T-cell (primary cell): ENCODE data around the gene TPH2. TPM values are rescaled to one million over a fixed set of nuclear protein-coding genes. Genes with fewer than 3 reads are reported as not detected.

Source experiments
- ATAC-seq, 4 experiments: fragments of 200-7000 bp in 3 of 4; fragments of 150-1000 bp in 1 of 4; cut with Tn5 transposase; replicated peaks in 1 of 4; 1 replicate in 3 of 4; 2 replicates in 1 of 4; pipeline ENCODE4 v1.10.0; 2021; ENCODE audit warnings: moderate library complexity in 3 of 4, mild to moderate bottlenecking in 2 of 4, moderate number of reproducible peaks in 1 of 4
- CTCF ChIA-PET, 2 donors: fragments of 300-600 bp; sonication (Branson Sonifier 250); formaldehyde crosslinking; loops; one replicate each; lab custom pipeline; 2022; ENCODE audit warnings: antibody characterized with exemption in 2 of 2; lab: Charles Lee
- POLR2A ChIA-PET, 2 donors: fragments of 300-600 bp; sonication (Branson Sonifier 250); formaldehyde crosslinking; loops; one replicate each; lab custom pipeline; 2022; ENCODE audit warnings: antibody characterized with exemption in 2 of 2; lab: Charles Lee
- DNase-seq, 35 experiments: peaks; one replicate each; pipeline versions ENCODE4 v3.0.0 to v3.0.0-alpha.2; 2013 to 2023
- H3K27ac ChIP-seq: one replicate; pipeline ENCODE4 v1.5.1; 2013; ENCODE audit warnings: low read length
- H3K27me3 ChIP-seq, 2 experiments: replicated peaks in 1 of 2; 1 replicate in 1 of 2; 2 replicates in 1 of 2; pipeline versions ENCODE4 v1.6.1 to v1.7.0; 2013; ENCODE audit warnings: low read length in 1 of 2, mixed read lengths in 1 of 2; ENCODE audit not compliant: control insufficient read depth in 2 of 2, insufficient read depth in 2 of 2; ENCODE audit errors: extremely low read depth in 1 of 2
- H3K36me3 ChIP-seq, 2 donors: 1 replicate in 1 of 2; 2 replicates in 1 of 2; pipeline versions ENCODE4 v1.6.1 to v1.7.0; 2013; ENCODE audit warnings: low read length in 1 of 2; ENCODE audit not compliant: control insufficient read depth in 2 of 2, insufficient read depth in 1 of 2; ENCODE audit errors: extremely low read depth in 1 of 2
- H3K4me1 ChIP-seq, 2 experiments: 1 replicate in 1 of 2; 2 replicates in 1 of 2; pipeline versions ENCODE4 v1.6.1 to v1.7.0; 2013; ENCODE audit warnings: low read length in 2 of 2, mixed read lengths in 1 of 2; ENCODE audit not compliant: insufficient read depth in 2 of 2, control insufficient read depth in 1 of 2; ENCODE audit errors: extremely low read depth in 1 of 2
- H3K4me3 ChIP-seq, 2 donors: 1 replicate in 1 of 2; 2 replicates in 1 of 2; pipeline versions ENCODE4 v1.5.1 to v1.7.0; 2013; ENCODE audit warnings: mild to moderate bottlenecking in 2 of 2, low read length in 1 of 2, moderate library complexity in 1 of 2; ENCODE audit not compliant: control insufficient read depth in 1 of 2; ENCODE audit errors: extremely low read depth in 1 of 2
- H3K9me3 ChIP-seq: 2 replicates; pipeline ENCODE4 v1.7.0; 2013
- H3K27ac Mint-ChIP-seq, 2 donors: one replicate each; pipeline ENCODE4 v1.8.0; 2020 to 2021; ENCODE audit warnings: mild to moderate bottlenecking in 2 of 2, mixed read lengths in 2 of 2
- H3K27me3 Mint-ChIP-seq, 2 donors: one replicate each; pipeline ENCODE4 v1.8.0; 2021 to 2022; ENCODE audit warnings: mixed read lengths in 2 of 2
- H3K36me3 Mint-ChIP-seq: one replicate; pipeline ENCODE4 v1.8.0; 2021; ENCODE audit warnings: mixed read lengths
- H3K4me1 Mint-ChIP-seq, 3 donors: one replicate each; pipeline ENCODE4 v1.8.0; 2020 to 2022; ENCODE audit warnings: mixed read lengths in 3 of 3, mild to moderate bottlenecking in 1 of 3
- H3K4me3 Mint-ChIP-seq, 3 donors: one replicate each; pipeline ENCODE4 v1.8.0; 2020 to 2022; ENCODE audit warnings: mild to moderate bottlenecking in 3 of 3, mixed read lengths in 3 of 3, moderate library complexity in 3 of 3
- H3K9me3 Mint-ChIP-seq, 3 donors: one replicate each; pipeline ENCODE4 v1.8.0; 2020 to 2022; ENCODE audit warnings: mixed read lengths in 3 of 3
- WGBS: methylation state at CpG from one replicate; pipeline ENCODE4 v1.1.5; 2013; ENCODE audit warnings: missing lambda C conversion rate; ENCODE audit not compliant: insufficient coverage; 5-methylcytosine and 5-hydroxymethylcytosine counted together
- total RNA-seq, 35 experiments: library from RNA in 6 of 35; stranded (reverse) in 6 of 35; fragments of 120-200 nt in 1 of 35; gene quantifications; one replicate each; pipeline versions ENCODE4 v1.2.1 to v1.2.4 and lab custom pipeline; 2013 to 2026

TPH2 gene
- total RNA-seq, 5 donors from 2014 or later (not counting 1 experiment from before 2014, with no cell fraction given) = 0.15 to 0.23 TPM; not detected in 3

GRCh38 chr12:72071030-72071429 lies 132.4 kb downstream of the TPH2 start:
- ChIA-PET POLR2A (no interaction called here), CTCF (no interaction called here)
- Mint-ChIP-seq H3K27me3 (peaks cover 2 to 7% of the 10 kb centered on the region in 2 donors), H3K4me3 (no peak overlapping the region), H3K4me1 (no peaks in the 10 kb centered on the region), H3K9me3 (peaks cover 2 to 16% (median 6%) of the 10 kb centered on the region in 3 donors), H3K36me3 (no peaks in the 10 kb centered on the region), H3K27ac (no peak overlapping the region)
- H3K27me3 ChIP-seq = no peaks in the 10 kb centered on the region
- ATAC-seq (no peak), DNase-seq (no peak)
- no peaks in the 10 kb centered on the region for H3K36me3 ChIP-seq
- no peaks in the 10 kb centered on the region for H3K9me3 ChIP-seq
- no peak overlapping the region for H3K27ac ChIP-seq
- no peaks in the 10 kb centered on the region for H3K4me1 ChIP-seq
- no peak overlapping the region for H3K4me3 ChIP-seq
- WGBS = 78% methylated on average over 2 of the region's 2 CpGs

- Mint-ChIP-seq H3K9me3 (peaks cover 2 to 16% (median 6%) of the 10 kb centered on the region in 3 donors), H3K27ac (no peak overlapping the region), H3K4me1 (no peaks in the 10 kb centered on the region), H3K36me3 (no peaks in the 10 kb centered on the region), H3K4me3 (no peak overlapping the region), H3K27me3 (peaks cover 2 to 7% of the 10 kb centered on the region in 2 donors)
- WGBS = 50% methylated on average over 1 of the region's 1 CpG
- H3K36me3 ChIP-seq = no peaks in the 10 kb centered on the region
- no peaks in the 10 kb centered on the region for H3K27me3 ChIP-seq
- H3K4me1 ChIP-seq = no peaks in the 10 kb centered on the region
- no peak overlapping the region for H3K4me3 ChIP-seq
- H3K9me3 ChIP-seq = no peaks in the 10 kb centered on the region
- POLR2A ChIA-PET = no interaction called here
- H3K27ac ChIP-seq = no peak overlapping the region
- no peak for ATAC-seq
- DNase-seq = no peak
- CTCF ChIA-PET = no interaction called here
Observed at GRCh38 chr12:72072592-72073212, 134.1 kb downstream of the TPH2 start.

DNA sequence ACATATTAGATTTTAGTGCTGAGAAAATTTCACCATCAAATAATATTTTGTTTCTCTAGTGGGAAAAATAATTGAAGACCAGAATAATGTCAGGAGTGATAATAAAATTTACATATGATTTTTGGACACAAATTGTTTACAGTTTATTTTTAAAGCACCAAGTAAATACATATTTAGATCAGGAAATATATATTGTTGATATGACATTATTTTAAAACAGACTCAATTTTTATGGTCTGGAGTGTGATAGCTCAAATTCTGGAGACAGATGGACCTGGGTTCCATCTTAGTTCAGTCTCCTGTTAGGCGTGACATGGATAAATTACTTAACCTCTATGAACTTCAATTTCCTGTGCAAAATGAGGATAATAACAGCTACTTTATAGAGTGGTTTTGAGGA lies 135.4 kb downstream of the TPH2 start:
- H3K27ac Mint-ChIP-seq = no peak overlapping the region

DNA sequence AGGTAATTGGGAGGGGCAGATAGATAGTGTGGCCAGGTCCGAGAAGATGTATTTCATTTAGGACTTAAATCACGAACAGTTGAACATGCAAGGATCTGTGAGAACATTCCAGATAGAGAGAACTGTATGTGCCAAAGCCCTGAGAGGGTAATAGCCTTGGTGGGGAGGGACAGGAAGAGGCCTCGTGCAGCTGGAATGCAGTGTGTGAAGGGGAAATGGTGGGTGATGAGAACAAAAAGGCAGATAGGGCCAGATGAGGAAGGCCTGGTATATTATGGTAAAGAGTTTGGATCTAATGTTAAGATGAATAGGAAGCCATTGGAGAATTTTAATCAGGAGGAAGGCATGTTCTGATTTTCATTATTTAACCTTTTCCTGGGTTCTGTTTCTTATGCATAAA lies 136.3 kb downstream of the TPH2 start:
- CTCF ChIA-PET = no interaction called here
- Histone ChIP-seq H3K9me3 (no peaks in the 10 kb centered on the region), H3K27me3 (no peaks in the 10 kb centered on the region), H3K27ac (no peak overlapping the region), H3K36me3 (no peaks in the 10 kb centered on the region), H3K4me1 (no peaks in the 10 kb centered on the region), H3K4me3 (no peak overlapping the region)
- H3K27me3 Mint-ChIP-seq = peaks cover 0 to 3% of the 10 kb centered on the region in 2 donors
- no peaks in the 10 kb centered on the region for H3K4me1 Mint-ChIP-seq
- no peak for ATAC-seq
- DNase-seq = no peak
- WGBS = 46% methylated on average over 3 of the region's 3 CpGs
- H3K27ac Mint-ChIP-seq = no peak overlapping the region
- POLR2A ChIA-PET = no interaction called here
- peaks cover 2 to 9% (median 6%) of the 10 kb centered on the region in 3 donors for H3K9me3 Mint-ChIP-seq
- no peak overlapping the region for H3K4me3 Mint-ChIP-seq
- H3K36me3 Mint-ChIP-seq = no peaks in the 10 kb centered on the region

More for the DNA sequence above, 135.4 kb downstream of the TPH2 start:
- no peak overlapping the region for H3K27ac ChIP-seq
- no peaks in the 10 kb centered on the region for H3K4me1 ChIP-seq
- no peaks in the 10 kb centered on the region for H3K27me3 ChIP-seq
- no peak overlapping the region for H3K4me3 ChIP-seq
- ChIA-PET CTCF (no interaction called here), POLR2A (no interaction called here)
- no CpG with 5 or more reads among the region's 1 CpG for WGBS
- ATAC-seq = no peak
- DNase-seq = no peak
- Mint-ChIP-seq H3K4me1 (no peaks in the 10 kb centered on the region), H3K4me3 (no peak overlapping the region), H3K27me3 (peaks cover 2 to 3% of the 10 kb centered on the region in 2 donors), H3K36me3 (no peaks in the 10 kb centered on the region), H3K9me3 (peaks cover 2 to 16% (median 6%) of the 10 kb centered on the region in 3 donors)
- no peaks in the 10 kb centered on the region for H3K9me3 ChIP-seq
- no peaks in the 10 kb centered on the region for H3K36me3 ChIP-seq

DNA sequence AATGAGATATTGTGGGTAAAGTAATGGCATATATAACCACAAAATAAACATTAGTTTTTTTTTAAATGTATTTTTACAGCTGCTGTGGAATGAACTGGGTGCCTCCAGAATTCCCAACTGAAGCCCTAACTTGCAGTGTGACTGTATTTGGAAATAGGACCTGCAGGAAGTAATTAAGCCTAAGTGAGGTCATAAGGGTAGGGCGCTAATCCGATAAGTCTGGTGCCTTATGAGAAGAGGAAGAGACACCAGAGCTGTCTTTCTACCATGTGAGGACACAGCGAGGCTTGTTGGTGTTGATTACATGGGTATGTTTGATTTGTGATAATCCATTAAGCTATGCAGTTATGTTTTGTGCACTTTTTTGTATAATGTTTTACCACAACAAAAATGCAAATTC lies 136.8 kb downstream of the TPH2 start:
- DNase-seq (no peak), ATAC-seq (no peak)
- Mint-ChIP-seq H3K9me3 (peaks cover 2 to 9% (median 6%) of the 10 kb centered on the region in 3 donors), H3K36me3 (no peaks in the 10 kb centered on the region), H3K4me1 (no peaks in the 10 kb centered on the region), H3K27me3 (peaks cover 0 to 3% of the 10 kb centered on the region in 2 donors), H3K4me3 (no peak overlapping the region), H3K27ac (no peak overlapping the region)
- WGBS = 59% methylated on average over 3 of the region's 3 CpGs
- H3K27me3 ChIP-seq = no peaks in the 10 kb centered on the region
- H3K4me3 ChIP-seq = no peak overlapping the region
- ChIA-PET CTCF (no interaction called here), POLR2A (interaction anchor here in 1 of 2 donors (0.6 kb wide), 1 partner anchor 8 kb away, joined by 3 read pairs; no protein-coding TSS in a partner anchor)
- H3K9me3 ChIP-seq = no peaks in the 10 kb centered on the region
- H3K27ac ChIP-seq = no peak overlapping the region
- H3K4me1 ChIP-seq = no peaks in the 10 kb centered on the region
- H3K36me3 ChIP-seq = no peaks in the 10 kb centered on the region

GRCh38 chr12:72075891-72076557 lies 137.4 kb downstream of the TPH2 start:
- Mint-ChIP-seq H3K27ac (no peak overlapping the region), H3K36me3 (no peaks in the 10 kb centered on the region), H3K9me3 (peaks cover 2 to 9% (median 6%) of the 10 kb centered on the region in 3 donors), H3K4me1 (no peaks in the 10 kb centered on the region), H3K27me3 (peaks cover 0 to 6% of the 10 kb centered on the region in 2 donors), H3K4me3 (no peak overlapping the region)
- WGBS = 91% methylated on average over 8 of the region's 9 CpGs
- no peaks in the 10 kb centered on the region for H3K36me3 ChIP-seq
- ChIA-PET POLR2A (interaction anchor here in 1 of 2 donors (0.6 kb wide), 1 partner anchor 8 kb away, joined by 3 read pairs; no protein-coding TSS in a partner anchor), CTCF (no interaction called here)
- H3K4me1 ChIP-seq = no peaks in the 10 kb centered on the region
- ATAC-seq = no peak
- H3K27me3 ChIP-seq = no peaks in the 10 kb centered on the region
- H3K4me3 ChIP-seq = no peak overlapping the region
- no peaks in the 10 kb centered on the region for H3K9me3 ChIP-seq
- DNase-seq = no peak
- H3K27ac ChIP-seq = no peak overlapping the region
